Measurements from ENCODE around the gene NDC1.

Gene NDC1

GRCh38 chr1:53729456-53730223 is 108.5 kb downstream of the NDC1 start:
- no peak for DNase-seq

GRCh38 chr1:53728702-53729455 is 109.2 kb downstream of the NDC1 start:
- no peak for DNase-seq

- DNase-seq = no peak
Observed at GRCh38 chr1:53728196-53728595, 109.9 kb downstream of the NDC1 start.

- DNase-seq = no peak
Observed at GRCh38 chr1:53727461-53728092, 110.5 kb downstream of the NDC1 start.

GRCh38 chr1:53726009-53726600 is 112.0 kb downstream of the NDC1 start:
- no peak for DNase-seq

GRCh38 chr1:53725238-53725689 is 112.8 kb downstream of the NDC1 start:
- peak in 2 of 3 donors; percentile 14 to 19 for DNase-seq

- DNase-seq = no peak
Observed at GRCh38 chr1:53722025-53722424, 116.1 kb downstream of the NDC1 start.

- no peak for DNase-seq
Observed at GRCh38 chr1:53721088-53721487, 117.0 kb downstream of the NDC1 start.

GRCh38 chr1:53719469-53719868 is 118.6 kb downstream of the NDC1 start:
- no peak for DNase-seq

GRCh38 chr1:53718443-53718842 is 119.7 kb downstream of the NDC1 start:
- no peak for DNase-seq

GRCh38 chr1:53717025-53717804 is 120.9 kb downstream of the NDC1 start:
- no peak for DNase-seq

GRCh38 chr1:53716150-53716549 is 121.9 kb downstream of the NDC1 start:
- DNase-seq = no peak

- peak in 2 of 3 donors; percentile 6 to 46 for DNase-seq
Observed at GRCh38 chr1:53715478-53715877, 122.6 kb downstream of the NDC1 start.

Data from suppressor macrophage treated with lipopolysaccharide for 1 hour (primary cell).